H1 (cell line): ENCODE results near the gene HIVEP3. TPM values are rescaled to one million over a fixed set of nuclear protein-coding genes. Genes with fewer than 3 reads are reported as not detected.

Experiments used
- CTCF ChIA-PET: fragments of 300-600 bp; sonication (Branson Sonifier 250); formaldehyde crosslinking; loops from one replicate; lab custom pipeline; 2021; ENCODE audit not compliant: partially characterized antibody; lab: Charles Lee
- POLR2A ChIA-PET: fragments of 300-600 bp; sonication (Branson Sonifier 250); formaldehyde crosslinking; loops from one replicate; lab custom pipeline; 2021; ENCODE audit warnings: inconsistent platforms; ENCODE audit not compliant: partially characterized antibody; lab: Charles Lee
- DNase-seq, 2 experiments: peaks; one replicate each; pipeline versions ENCODE4 v3.0.0 to v3.0.0-alpha.2; 2010 to 2022; ENCODE audit warnings: low spot score in 2 of 2, low read depth in 1 of 2, mixed read lengths in 1 of 2
- FAIRE-seq: peaks from 2 replicates; lab custom pipeline; 2011; peaks lifted over from hg19 to GRCh38; lab: Jason Lieb, UNC
- H2AFZ ChIP-seq: 2 replicates; pipeline ENCODE4 v1.8.1; 2012; ENCODE audit warnings: low read length, inconsistent platforms
- H2AK5ac ChIP-seq: 2 replicates; pipeline ENCODE4 v1.6.1; 2013; ENCODE audit warnings: low read depth, low read length
- H2BK120ac ChIP-seq: replicated peaks from 2 replicates; pipeline ENCODE3; 2013; ENCODE audit warnings: low read depth, low read length, inconsistent platforms
- H2BK12ac ChIP-seq: 2 replicates; pipeline ENCODE4 v1.6.1; 2013; ENCODE audit warnings: low read depth, low read length
- H2BK15ac ChIP-seq: 2 replicates; pipeline ENCODE4 v1.6.1; 2013; ENCODE audit warnings: low read length
- H2BK20ac ChIP-seq: 2 replicates; pipeline ENCODE4 v1.6.1; 2013; ENCODE audit warnings: low read length
- H2BK5ac ChIP-seq: 2 replicates; pipeline ENCODE4 v1.6.1; 2013; ENCODE audit warnings: low read depth, low read length
- H3K14ac ChIP-seq: 2 replicates; pipeline ENCODE4 v1.6.1; 2013; ENCODE audit warnings: inconsistent platforms; ENCODE audit not compliant: insufficient read length
- H3K18ac ChIP-seq: 2 replicates; pipeline ENCODE4 v1.6.1; 2013; ENCODE audit warnings: low read length; ENCODE audit errors: extremely low read depth
- H3K23ac ChIP-seq: 2 replicates; pipeline ENCODE4 v1.6.1; 2013; ENCODE audit warnings: inconsistent platforms; ENCODE audit not compliant: insufficient read length
- H3K23me2 ChIP-seq: 2 replicates; pipeline ENCODE4 v1.6.1; 2013; ENCODE audit warnings: low read depth, low read length
- H3K27ac ChIP-seq: 2 replicates; pipeline ENCODE4 v1.6.1; 2011; ENCODE audit warnings: low read depth, low read length, inconsistent platforms
- H3K27me3 ChIP-seq, 4 experiments: replicated peaks in 1 of 4; 1 replicate in 1 of 4; 2 replicates in 3 of 4; pipeline versions ENCODE4 v1.6.1 to v1.8.1; 2011 to 2013; ENCODE audit warnings: low read length in 3 of 4, mild to moderate bottlenecking in 3 of 4, inconsistent platforms in 2 of 4, mixed read lengths in 2 of 4, moderate library complexity in 1 of 4; ENCODE audit not compliant: control insufficient read depth in 3 of 4, insufficient read depth in 3 of 4; ENCODE audit errors: extremely low read depth in 1 of 4
- H3K36me3 ChIP-seq, 4 experiments: 2 replicates each; pipeline versions ENCODE4 v1.6.1 to v1.8.1; 2011 to 2013; ENCODE audit warnings: mild to moderate bottlenecking in 4 of 4, low read length in 3 of 4, moderate library complexity in 2 of 4, control low read depth in 1 of 4, inconsistent platforms in 1 of 4; ENCODE audit not compliant: insufficient read depth in 4 of 4, control insufficient read depth in 2 of 4
- H3K4ac ChIP-seq: replicated peaks from 2 replicates; pipeline ENCODE3; 2013; ENCODE audit warnings: low read length, low read depth, mixed read lengths, inconsistent platforms; ENCODE audit not compliant: insufficient read length
- H3K4me1 ChIP-seq, 4 experiments: replicated peaks in 1 of 4; 1 replicate in 1 of 4; 2 replicates in 3 of 4; pipeline versions ENCODE4 v1.6.1 to v1.8.1; 2011 to 2013; ENCODE audit warnings: low read length in 3 of 4, inconsistent platforms in 2 of 4, mixed read lengths in 1 of 4; ENCODE audit not compliant: insufficient read depth in 4 of 4, control insufficient read depth in 3 of 4
- H3K4me2 ChIP-seq, 2 experiments: 2 replicates each; pipeline versions ENCODE4 v1.6.1 to v1.8.1; 2011 to 2013; ENCODE audit warnings: low read depth in 2 of 2, low read length in 2 of 2, control low read depth in 1 of 2, inconsistent platforms in 1 of 2, mild to moderate bottlenecking in 1 of 2; ENCODE audit not compliant: insufficient read depth in 1 of 2
- H3K4me3 ChIP-seq, 4 experiments: fragments of 200-600, 300-600 bp in 1 of 4; sonication (generic), shearing (Covaris generic), sonication (Bioruptor Twin) in 1 of 4; 2 replicates each; pipeline versions ENCODE4 v1.5.1 to v1.8.1; 2011 to 2016; ENCODE audit warnings: low read length in 4 of 4, low read depth in 3 of 4, control low read depth in 2 of 4, inconsistent platforms in 2 of 4, mild to moderate bottlenecking in 2 of 4, mixed read lengths in 1 of 4, moderate library complexity in 1 of 4; ENCODE audit not compliant: insufficient read depth in 2 of 4; ENCODE audit errors: extremely low read depth in 1 of 4
- H3K56ac ChIP-seq: replicated peaks from 2 replicates; pipeline ENCODE3; 2013; ENCODE audit warnings: low read depth, mild to moderate bottlenecking, mixed read lengths, low read length, inconsistent platforms; ENCODE audit not compliant: insufficient read length
- H3K79me1 ChIP-seq: 2 replicates; pipeline ENCODE4 v1.6.1; 2013; ENCODE audit warnings: low read depth, low read length, control low read depth
- H3K79me2 ChIP-seq, 2 experiments: 2 replicates each; pipeline versions ENCODE4 v1.6.1 to v1.8.1; 2012 to 2013; ENCODE audit warnings: low read length in 2 of 2, mild to moderate bottlenecking in 2 of 2, inconsistent platforms in 1 of 2; ENCODE audit not compliant: insufficient read depth in 2 of 2, control insufficient read depth in 1 of 2
- H3K9ac ChIP-seq, 4 experiments: replicated peaks in 1 of 4; 1 replicate in 1 of 4; 2 replicates in 3 of 4; pipeline versions ENCODE4 v1.6.1 to v1.8.1; 2011 to 2013; ENCODE audit warnings: low read depth in 3 of 4, low read length in 3 of 4, control low read depth in 2 of 4, mild to moderate bottlenecking in 2 of 4, moderate library complexity in 2 of 4, inconsistent platforms in 1 of 4; ENCODE audit errors: extremely low read depth in 1 of 4
- H3K9me3 ChIP-seq, 2 experiments: 2 replicates each; pipeline versions ENCODE4 v1.6.1 to v1.8.1; 2012 to 2013; ENCODE audit warnings: mild to moderate bottlenecking in 2 of 2, moderate library complexity in 2 of 2, control low read depth in 1 of 2, inconsistent platforms in 1 of 2, low read depth in 1 of 2, low read length in 1 of 2, mixed read lengths in 1 of 2; ENCODE audit not compliant: insufficient read depth in 2 of 2
- H4K20me1 ChIP-seq, 2 experiments: replicated peaks in 1 of 2; 2 replicates each; pipeline versions ENCODE3 to v1.8.1; 2011 to 2013; ENCODE audit warnings: inconsistent platforms in 2 of 2, low read length in 2 of 2, mild to moderate bottlenecking in 1 of 2; ENCODE audit not compliant: insufficient read depth in 2 of 2, control insufficient read depth in 1 of 2
- H4K5ac ChIP-seq: 2 replicates; pipeline ENCODE4 v1.6.1; 2013; ENCODE audit warnings: low read length, low read depth, mixed read lengths, inconsistent platforms; ENCODE audit not compliant: insufficient read length
- H4K8ac ChIP-seq: 2 replicates; pipeline ENCODE4 v1.8.0; 2013; ENCODE audit warnings: mild to moderate bottlenecking, moderate library complexity, low read length, inconsistent platforms; ENCODE audit not compliant: insufficient read depth; ENCODE audit errors: extremely low read depth
- H4K91ac ChIP-seq: replicated peaks from 2 replicates; pipeline ENCODE3; 2013; ENCODE audit warnings: low read length, mixed read lengths, inconsistent platforms; ENCODE audit not compliant: insufficient read length
- CBX8 ChIP-seq: fragments of 300-800, 300-1000 bp; sonication (generic); IDR thresholded peaks from 2 replicates; pipeline ENCODE4 v1.7.1; 2016; ENCODE audit warnings: low read depth, low read length, borderline replicate concordance
- CEBPB ChIP-seq: IDR thresholded peaks from 2 replicates; pipeline ENCODE4 v1.6.1; 2012; ENCODE audit warnings: low read depth, low read length
- CTBP2 ChIP-seq: IDR thresholded peaks from 2 replicates; pipeline ENCODE4 v1.7.0; 2011; ENCODE audit warnings: borderline replicate concordance, mild to moderate bottlenecking, moderate library complexity, mixed read lengths, low read length; ENCODE audit not compliant: insufficient read depth, insufficient read length
- EGR1 ChIP-seq: IDR thresholded peaks from 2 replicates; pipeline ENCODE4 v1.6.1; 2011; ENCODE audit warnings: low read depth, low read length, borderline replicate concordance
- GABPA ChIP-seq: IDR thresholded peaks from 2 replicates; pipeline ENCODE4 v1.6.1; 2011; ENCODE audit warnings: mild to moderate bottlenecking, low read length, moderate library complexity, borderline replicate concordance; ENCODE audit not compliant: insufficient read depth
- RAD21 ChIP-seq, 2 experiments: IDR thresholded peaks in 1 of 2; conservative IDR thresholded peaks in 1 of 2; 2 replicates each; pipeline ENCODE4 v1.6.1; 2011; ENCODE audit warnings: low read depth in 2 of 2, low read length in 2 of 2, improper control_type of control experiment in 1 of 2, inconsistent platforms in 1 of 2, mild to moderate bottlenecking in 1 of 2, moderate library complexity in 1 of 2
- RNF2 ChIP-seq: fragments of 200-900, 300-1000 bp; sonication (generic); IDR thresholded peaks from 2 replicates; pipeline ENCODE4 v1.7.1; 2016; ENCODE audit warnings: borderline replicate concordance, low read depth, mild to moderate bottlenecking, antibody characterized with exemption, low read length; ENCODE audit not compliant: poor library complexity, severe bottlenecking; ENCODE audit errors: missing control alignments
- SIX5 ChIP-seq: IDR thresholded peaks from 2 replicates; pipeline ENCODE4 v1.6.1; 2011; ENCODE audit warnings: mild to moderate bottlenecking, low read depth, low read length
- SP4 ChIP-seq: IDR thresholded peaks from 2 replicates; pipeline ENCODE4 v1.6.1; 2012; ENCODE audit warnings: low read length, inconsistent platforms
- SUZ12 ChIP-seq: fragments of 200-600 bp; sonication (generic); IDR thresholded peaks from 2 replicates; pipeline ENCODE4 v1.6.1; 2012; ENCODE audit warnings: mild to moderate bottlenecking, inconsistent platforms, low read length, moderate library complexity, mixed read lengths
- TBP ChIP-seq: IDR thresholded peaks from 2 replicates; pipeline ENCODE4 v1.6.1; 2011; ENCODE audit warnings: low read depth, low read length, improper control_type of control experiment
- WGBS, 2 experiments: shearing (Covaris generic) in 1 of 2; methylation state at CpG; one replicate each; pipeline versions ENCODE4 v1.1.6 to v1.1.7; 2013 to 2015; ENCODE audit warnings: low lambda C conversion rate in 2 of 2, mixed read lengths in 2 of 2, inconsistent platforms in 1 of 2, low coverage in 1 of 2, missing lambda C conversion rate in 1 of 2; ENCODE audit not compliant: insufficient replicate concordance in 2 of 2, insufficient coverage in 1 of 2, insufficient read length in 1 of 2; ENCODE audit errors: extremely low coverage in 1 of 2, missing lambda C conversion rate in 1 of 2; 5-methylcytosine and 5-hydroxymethylcytosine counted together
- polyA plus RNA-seq, 7 experiments: library from polyadenylated mRNA; depleted of rRNA in 3 of 7; stranded (reverse) in 5 of 7; unstranded in 2 of 7; fragments of >200 nt in 5 of 7; fragments of 200-250 nt in 2 of 7; gene quantifications; 1 replicate in 5 of 7; 2 replicates in 1 of 7; 4 replicates in 1 of 7; pipeline versions ENCODE4 v1.2.1 to v1.2.3, GENCODE V29; 2011 to 2013; ENCODE audit warnings: missing spikeins in 2 of 7, mixed read lengths in 2 of 7
- total RNA-seq: library from RNA; stranded (reverse); fragmentation: NEBNext Ultra II Directional; extraction: Animal tissue kit (Norgen Biotek cat#: 25700); gene quantifications from 2 replicates; pipeline ENCODE4 v1.2.1, GENCODE V29; 2021

Gene HIVEP3
- total and polyA plus RNA-seq, 2 of the 8 experiments (the other 6 are each of a cell fraction or from before 2014, with no cell fraction given), result 0.24 to 0.69 TPM

DNA sequence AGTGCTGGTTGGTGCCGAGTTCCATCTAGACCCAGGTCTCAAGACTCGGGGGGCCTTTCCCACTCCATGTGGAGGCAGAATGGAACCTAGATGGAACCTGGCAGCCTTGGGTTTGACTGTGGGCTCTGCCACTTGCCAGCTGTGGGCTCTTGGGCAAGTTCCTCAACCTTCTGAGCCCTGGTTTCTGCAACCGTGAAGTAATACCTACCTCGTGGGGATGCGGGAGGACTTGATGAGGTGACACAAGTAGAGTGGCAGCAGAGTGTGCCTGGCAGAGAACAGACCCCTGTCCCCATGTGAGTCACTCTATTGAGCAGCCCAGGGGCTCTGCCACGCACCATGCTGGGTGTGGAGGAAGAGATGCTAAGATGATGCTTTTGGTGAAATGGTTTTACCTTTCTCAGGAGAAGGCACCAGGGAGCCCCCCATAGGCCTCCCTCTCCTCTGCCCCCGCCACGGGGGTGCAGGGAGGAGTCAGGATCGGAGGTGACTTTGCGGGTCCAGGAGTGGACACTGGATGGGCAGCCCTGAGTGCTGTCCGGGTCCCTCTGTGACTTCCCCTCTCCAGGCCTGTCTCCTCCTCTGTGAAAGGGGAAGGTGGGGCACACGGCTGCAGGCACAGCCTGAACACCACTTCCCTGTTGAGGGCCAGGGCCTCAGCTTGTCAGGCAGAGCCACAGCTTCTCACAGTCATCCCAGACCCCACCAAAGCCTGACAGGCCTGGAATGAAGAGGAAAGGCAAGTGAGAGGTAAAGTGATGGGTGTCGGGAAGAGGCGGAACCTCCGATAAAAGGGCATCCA lies 397.6 kb downstream of the HIVEP3 start:
- no peaks in the 10 kb centered on the region for H3K79me2 ChIP-seq
- H2BK15ac ChIP-seq, result no peak overlapping the region
- H3K4ac ChIP-seq, result no peak overlapping the region
- no peak overlapping the region for H2BK20ac ChIP-seq
- H4K20me1 ChIP-seq, result no peaks in the 10 kb centered on the region
- H3K14ac ChIP-seq, result no peak overlapping the region
- peaks cover 0 to 9% (median 5%) of the 10 kb centered on the region in 4 experiments; a peak in 5 of 7 replicates for H3K27me3 ChIP-seq
- H4K5ac ChIP-seq, result no peak overlapping the region
- no peak overlapping the region for H4K91ac ChIP-seq
- H2AFZ ChIP-seq, result no peak overlapping the region
- CTCF ChIA-PET, result interaction anchor here (0.8 to 5.0 kb wide), 8 partner anchors 9 to 285 kb away, joined by 3 to 40 read pairs (median 4); no protein-coding TSS in a partner anchor
- no peak overlapping the region for H3K27ac ChIP-seq
- FAIRE-seq (no peak), DNase-seq (no peak)
- WGBS, 2 experiments, result 82% methylated on average over 15 of the region's 15 CpGs; no CpG with 5 or more reads in 1 of the 2 experiments
- no peak overlapping the region for H3K23ac ChIP-seq
- POLR2A ChIA-PET, result interaction anchor here (1.2 kb wide), 1 partner anchor 25 kb away, joined by 3 read pairs; no protein-coding TSS in a partner anchor
- no peaks in the 10 kb centered on the region for H3K36me3 ChIP-seq
- peaks cover 2% of the 10 kb centered on the region; the same call in 1 of the 2 replicates for H3K23me2 ChIP-seq
- peak overlapping the region; percentile 60; the same call in 1 of the 2 replicates for H2BK12ac ChIP-seq
- H3K4me2 ChIP-seq, result no peak overlapping the region
- no peak overlapping the region for H3K18ac ChIP-seq
- no peak overlapping the region for H3K4me3 ChIP-seq
- no peak overlapping the region for H3K9ac ChIP-seq
- H3K9me3 ChIP-seq, result no peaks in the 10 kb centered on the region; a peak in 1 of 4 replicates
- H2BK120ac ChIP-seq, result no peak overlapping the region
- H3K4me1 ChIP-seq, result peaks cover 0 to 8% (median 0%) of the 10 kb centered on the region in 4 experiments; a peak in 2 of 7 replicates
- no peak overlapping the region for H2BK5ac ChIP-seq
- H2AK5ac ChIP-seq, result no peak overlapping the region
- no peaks in the 10 kb centered on the region for H3K79me1 ChIP-seq
- H4K8ac ChIP-seq, result no peak overlapping the region; the same call in 1 of the 2 replicates
- H3K56ac ChIP-seq, result no peak overlapping the region
- TF ChIP-seq RNF2 (no peak), TBP (no peak), CTBP2 (no peak), SUZ12 (no peak), GABPA (no peak), CEBPB (no peak), CBX8 (no peak), SP4 (no peak), SIX5 (no peak), RAD21 (IDR thresholded peaks at IDR 0.05 in 1 of 2, conservative IDR thresholded peaks at IDR 0.05 in 1 of 2; ENCODE audit: low read depth in 2 of 2, low read length in 2 of 2) (no peak), EGR1 (no peak)
